MM.1S (cell line): ENCODE results near the gene ITPR3.

Experiments
- EZH2 ChIP-seq: fragments of 300-600 bp; sonication (generic); optimal IDR thresholded peaks from 2 replicates; pipeline ENCODE3; 2017; ENCODE audit warnings: low read depth, mild to moderate bottlenecking, antibody characterized with exemption, low read length, mixed read lengths
- EZH2phosphoT487 ChIP-seq: fragments of 300-600 bp; sonication (generic); IDR thresholded peaks from 2 replicates; pipeline ENCODE4 v1.6.1; 2018; ENCODE audit warnings: antibody characterized with exemption, low read length
- TF ChIP-seq, protein P1 (sequence below): fragments of 300-600 bp; sonication (generic); IDR thresholded peaks from 2 replicates; pipeline ENCODE4 v1.5.1; 2016; ENCODE audit warnings: antibody characterized with exemption, low read length, mixed read lengths

DNA sequence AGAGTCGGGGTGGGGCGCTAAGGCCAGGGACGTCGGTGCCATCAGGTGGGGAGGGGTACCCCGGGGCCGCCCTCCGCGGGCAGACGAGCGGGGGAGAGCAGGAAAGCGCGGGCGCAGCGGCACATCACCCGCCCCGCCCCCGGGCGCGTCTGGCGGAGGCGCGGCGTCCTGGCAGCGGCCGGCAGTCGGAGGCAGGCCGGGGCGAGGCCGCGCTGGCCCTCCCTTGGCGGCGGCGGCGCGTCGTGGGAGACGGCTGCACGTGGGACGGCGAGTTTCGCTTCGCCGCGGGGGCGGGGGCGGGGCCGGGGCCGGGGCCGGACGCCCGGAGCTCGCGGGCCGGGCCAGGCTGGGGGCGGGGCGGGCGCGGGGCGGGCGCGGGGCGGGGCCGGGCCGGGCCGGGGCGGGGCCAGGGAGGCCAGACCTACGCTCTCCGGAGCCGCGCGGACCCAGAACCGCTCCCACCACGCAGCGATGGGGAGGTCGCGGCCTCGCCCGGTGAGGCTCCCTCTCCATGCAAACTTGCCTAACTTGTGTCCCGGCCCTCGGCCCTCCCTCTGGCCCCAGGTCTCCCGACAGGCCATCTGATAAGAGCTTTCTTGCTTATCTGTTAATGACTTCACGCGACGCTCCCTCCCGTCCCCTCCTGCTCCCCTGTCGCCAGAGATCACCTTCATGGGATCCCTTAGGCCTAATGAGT is 12.5 kb downstream of the ITPR3 start:
- TF ChIP-seq, protein P1, sequence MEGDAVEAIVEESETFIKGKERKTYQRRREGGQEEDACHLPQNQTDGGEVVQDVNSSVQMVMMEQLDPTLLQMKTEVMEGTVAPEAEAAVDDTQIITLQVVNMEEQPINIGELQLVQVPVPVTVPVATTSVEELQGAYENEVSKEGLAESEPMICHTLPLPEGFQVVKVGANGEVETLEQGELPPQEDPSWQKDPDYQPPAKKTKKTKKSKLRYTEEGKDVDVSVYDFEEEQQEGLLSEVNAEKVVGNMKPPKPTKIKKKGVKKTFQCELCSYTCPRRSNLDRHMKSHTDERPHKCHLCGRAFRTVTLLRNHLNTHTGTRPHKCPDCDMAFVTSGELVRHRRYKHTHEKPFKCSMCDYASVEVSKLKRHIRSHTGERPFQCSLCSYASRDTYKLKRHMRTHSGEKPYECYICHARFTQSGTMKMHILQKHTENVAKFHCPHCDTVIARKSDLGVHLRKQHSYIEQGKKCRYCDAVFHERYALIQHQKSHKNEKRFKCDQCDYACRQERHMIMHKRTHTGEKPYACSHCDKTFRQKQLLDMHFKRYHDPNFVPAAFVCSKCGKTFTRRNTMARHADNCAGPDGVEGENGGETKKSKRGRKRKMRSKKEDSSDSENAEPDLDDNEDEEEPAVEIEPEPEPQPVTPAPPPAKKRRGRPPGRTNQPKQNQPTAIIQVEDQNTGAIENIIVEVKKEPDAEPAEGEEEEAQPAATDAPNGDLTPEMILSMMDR: no peak
- TF ChIP-seq EZH2phosphoT487 (no peak), EZH2 (no peak)
